Sigmoid colon (tissue), 7 donors: ENCODE data around the gene FBXW11. TPM values are rescaled to one million over a fixed set of nuclear protein-coding genes. Genes with fewer than 3 reads are reported as not detected.
A peak's percentile ranks its signal among the peaks of the same experiment; 100 is the strongest.

Experiments
- DNase-seq: peaks from one replicate; pipeline ENCODE4 v3.0.0-alpha.2; 2019
- H3K27ac ChIP-seq, 4 donors: fragments of 200-600 bp; sonication (generic); one replicate each; pipeline ENCODE4 v1.5.1; 2016 to 2019; ENCODE audit warnings: mild to moderate bottlenecking in 1 of 4
- H3K27me3 ChIP-seq, 3 donors: fragments of 200-600 bp; sonication (generic); one replicate each; pipeline ENCODE4 v1.5.1; 2019; ENCODE audit warnings: mild to moderate bottlenecking in 1 of 3
- H3K36me3 ChIP-seq, 4 donors: fragments of 200-600 bp; sonication (generic); one replicate each; pipeline ENCODE4 v1.5.1; 2016 to 2019
- H3K4me1 ChIP-seq, 4 donors: fragments of 200-600 bp; sonication (generic); one replicate each; pipeline ENCODE4 v1.5.1; 2017 to 2019
- H3K4me3 ChIP-seq, 4 donors: fragments of 200-600 bp; sonication (generic); one replicate each; pipeline ENCODE4 v1.5.1; 2017 to 2019; ENCODE audit warnings: mild to moderate bottlenecking in 2 of 4, moderate library complexity in 1 of 4
- H3K9me3 ChIP-seq, 4 donors: fragments of 200-600 bp in 3 of 4; sonication (generic) in 3 of 4; one replicate each; pipeline versions ENCODE4 v1.5.1 to v1.6.1; 2013 to 2019
- EP300 ChIP-seq, 4 donors: sonication (generic); formaldehyde crosslinking; IDR thresholded peaks; one replicate each; pipeline ENCODE4 v1.6.1; 2017; ENCODE audit warnings: antibody characterized with exemption in 4 of 4
- POLR2A ChIP-seq, 2 donors: fragments of 450-650 bp; IDR thresholded peaks; one replicate each; pipeline ENCODE4 v1.6.1; 2016; ENCODE audit warnings: antibody characterized with exemption in 2 of 2, mild to moderate bottlenecking in 2 of 2, moderate library complexity in 2 of 2
- POLR2AphosphoS5 ChIP-seq, 4 donors: sonication (generic); formaldehyde crosslinking; IDR thresholded peaks; one replicate each; pipeline ENCODE4 v1.6.1; 2017; ENCODE audit warnings: antibody characterized with exemption in 4 of 4
- WGBS, 2 donors: extraction: QIAGEN DNeasy Blood & Tissue Kit; methylation state at CpG; one replicate each; pipeline ENCODE4 v1.1.7; 2013; 5-methylcytosine and 5-hydroxymethylcytosine counted together
- intact Hi-C: fragments of 100-400 bp; cut with DNase I; formaldehyde crosslinking; loops from one replicate; pipeline ENCODE4 v1.15.1; 2023
- polyA plus RNA-seq, 3 donors: library from polyadenylated mRNA; stranded (reverse); fragments of 200-250 nt; gene quantifications; one replicate each; pipeline ENCODE4 v1.2.3, GENCODE V29; 2013
- total RNA-seq, 4 donors: library from RNA; depleted of rRNA; stranded (reverse); fragments of >200 nt; gene quantifications; one replicate each; pipeline ENCODE4 v1.1.0, GENCODE V29; 2016
- TF ChIP-seq, protein P1 (sequence below), 4 experiments: fragments of 450-650 bp in 3 of 4; fragments of 200-600 bp in 1 of 4; IDR thresholded peaks; one replicate each; pipeline ENCODE4 v1.5.1; 2016 to 2019; ENCODE audit warnings: antibody characterized with exemption in 4 of 4, mild to moderate bottlenecking in 3 of 4, moderate library complexity in 2 of 4
- donor health status: healthy with polysubstance abuse.
- donor health status: Bipolar disorder and iron deficiency.
- donor health status: healthy.

The FBXW11 gene
- total and polyA plus RNA-seq, 7 donors: 14.4 to 67.1 (median 42.9) TPM

DNA sequence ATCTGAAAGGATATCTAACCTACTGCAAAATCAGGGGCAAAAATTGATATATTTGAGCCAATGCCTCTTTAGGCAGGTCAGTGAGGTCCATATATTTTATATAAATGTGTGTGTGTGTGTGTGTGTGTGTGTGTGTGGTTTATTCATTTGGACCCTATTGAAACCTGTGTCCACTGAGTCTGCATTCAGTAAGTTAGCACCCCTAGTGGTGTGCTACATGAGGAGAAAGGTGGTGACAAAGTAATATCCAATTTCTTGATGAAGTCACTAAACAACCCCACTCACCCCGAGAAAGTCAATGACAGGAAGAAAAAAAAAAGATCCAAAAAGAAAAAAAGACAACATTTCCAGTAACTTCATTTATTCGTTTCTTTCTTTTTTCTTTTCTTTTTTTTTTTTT is 4.1 kb downstream of the FBXW11 start:
- TF ChIP-seq, protein P1, sequence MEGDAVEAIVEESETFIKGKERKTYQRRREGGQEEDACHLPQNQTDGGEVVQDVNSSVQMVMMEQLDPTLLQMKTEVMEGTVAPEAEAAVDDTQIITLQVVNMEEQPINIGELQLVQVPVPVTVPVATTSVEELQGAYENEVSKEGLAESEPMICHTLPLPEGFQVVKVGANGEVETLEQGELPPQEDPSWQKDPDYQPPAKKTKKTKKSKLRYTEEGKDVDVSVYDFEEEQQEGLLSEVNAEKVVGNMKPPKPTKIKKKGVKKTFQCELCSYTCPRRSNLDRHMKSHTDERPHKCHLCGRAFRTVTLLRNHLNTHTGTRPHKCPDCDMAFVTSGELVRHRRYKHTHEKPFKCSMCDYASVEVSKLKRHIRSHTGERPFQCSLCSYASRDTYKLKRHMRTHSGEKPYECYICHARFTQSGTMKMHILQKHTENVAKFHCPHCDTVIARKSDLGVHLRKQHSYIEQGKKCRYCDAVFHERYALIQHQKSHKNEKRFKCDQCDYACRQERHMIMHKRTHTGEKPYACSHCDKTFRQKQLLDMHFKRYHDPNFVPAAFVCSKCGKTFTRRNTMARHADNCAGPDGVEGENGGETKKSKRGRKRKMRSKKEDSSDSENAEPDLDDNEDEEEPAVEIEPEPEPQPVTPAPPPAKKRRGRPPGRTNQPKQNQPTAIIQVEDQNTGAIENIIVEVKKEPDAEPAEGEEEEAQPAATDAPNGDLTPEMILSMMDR (IDR thresholded peaks at IDR 0.05): peak in 3 of 4 experiments; percentile 11 to 16 (median 12)
- TF ChIP-seq EP300 (IDR thresholded peaks at IDR 0.05): no peak
- no peak for TF ChIP-seq POLR2A (IDR thresholded peaks at IDR 0.05)
- TF ChIP-seq POLR2AphosphoS5 (IDR thresholded peaks at IDR 0.05): no peak
- Histone ChIP-seq H3K27ac (no peak overlapping the region), H3K36me3 (no peaks in the 10 kb centered on the region), H3K4me1 (peaks cover 0 to 66% (median 53%) of the 10 kb centered on the region in 4 donors), H3K4me3 (no peak overlapping the region), H3K9me3 (no peaks in the 10 kb centered on the region), H3K27me3 (no peaks in the 10 kb centered on the region)
- 42 to 47% methylated on average over 2 of the region's 2 CpGs for WGBS, 2 donors
- no peak for DNase-seq
- intact Hi-C loops: loop anchor here (5.0 to 10.0 kb wide), 2 partner anchors 90 to 588 kb away; partner anchors contain the start of gene FGF18

DNA sequence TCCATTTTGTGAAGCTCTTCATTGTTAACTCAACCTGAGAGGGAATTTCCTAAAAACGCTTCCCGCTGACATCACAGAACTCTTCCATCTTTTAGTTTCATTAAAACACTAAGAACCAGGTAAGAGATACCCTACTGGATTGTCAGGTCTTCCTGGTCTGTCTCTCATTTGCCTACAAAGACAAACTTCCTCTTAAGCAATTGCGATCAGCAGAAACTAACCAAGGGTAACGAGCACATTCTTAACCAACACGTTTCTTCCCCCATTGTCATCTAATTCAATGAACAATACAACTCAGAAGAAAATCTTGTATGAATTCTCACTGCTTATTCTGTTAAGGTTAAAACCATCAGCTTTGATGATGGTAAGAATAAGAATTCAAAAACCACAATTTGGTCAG is 6.6 kb downstream of the FBXW11 start:
- intact Hi-C loops: loop anchor here (5.0 to 10.0 kb wide), 2 partner anchors 88 to 585 kb away; partner anchors contain the start of gene FGF18

DNA sequence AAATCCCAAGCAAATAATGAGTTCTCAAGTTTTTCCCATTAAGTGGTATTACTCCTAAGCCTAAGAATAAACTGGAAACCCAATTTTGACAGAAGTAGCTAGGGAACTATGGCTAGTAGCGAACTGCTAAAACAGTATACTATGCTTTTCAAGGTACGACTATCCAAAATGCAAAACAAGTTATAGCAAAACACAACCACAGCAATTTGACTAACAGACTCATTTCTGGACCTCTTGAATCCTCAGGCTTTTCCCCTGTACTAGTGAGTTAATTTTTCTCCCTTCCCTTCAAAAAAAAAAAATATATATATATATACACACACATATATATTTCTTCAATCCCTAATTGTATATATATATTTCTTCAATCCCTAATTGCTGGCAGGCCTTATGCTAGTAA is 7.3 kb downstream of the FBXW11 start:
- intact Hi-C loops: no loop called here
- Histone ChIP-seq H3K4me1 (peaks cover 0 to 67% (median 47%) of the 10 kb centered on the region in 4 donors), H3K4me3 (no peak overlapping the region), H3K27me3 (no peaks in the 10 kb centered on the region), H3K27ac (no peak overlapping the region), H3K36me3 (no peaks in the 10 kb centered on the region), H3K9me3 (no peaks in the 10 kb centered on the region)
- 91 to 96% methylated on average over 2 of the region's 2 CpGs for WGBS, 2 donors
- no peak for TF ChIP-seq POLR2A (IDR thresholded peaks at IDR 0.05)
- no peak for TF ChIP-seq EP300 (IDR thresholded peaks at IDR 0.05)
- TF ChIP-seq, protein P1 (IDR thresholded peaks at IDR 0.05): no peak
- TF ChIP-seq POLR2AphosphoS5 (IDR thresholded peaks at IDR 0.05): no peak
- DNase-seq: no peak

More for the DNA sequence above, 6.6 kb downstream of the FBXW11 start:
- no peak for DNase-seq
- Histone ChIP-seq H3K36me3 (no peaks in the 10 kb centered on the region), H3K4me3 (no peak overlapping the region), H3K4me1 (peaks cover 0 to 74% (median 55%) of the 10 kb centered on the region in 4 donors), H3K27ac (no peak overlapping the region), H3K9me3 (no peaks in the 10 kb centered on the region), H3K27me3 (no peaks in the 10 kb centered on the region)
- WGBS, 2 donors: 77 to 86% methylated on average over 5 of the region's 5 CpGs
- TF ChIP-seq POLR2A (IDR thresholded peaks at IDR 0.05): no peak
- TF ChIP-seq, protein P1 (IDR thresholded peaks at IDR 0.05): no peak
- TF ChIP-seq POLR2AphosphoS5 (IDR thresholded peaks at IDR 0.05): no peak
- no peak for TF ChIP-seq EP300 (IDR thresholded peaks at IDR 0.05)

DNA sequence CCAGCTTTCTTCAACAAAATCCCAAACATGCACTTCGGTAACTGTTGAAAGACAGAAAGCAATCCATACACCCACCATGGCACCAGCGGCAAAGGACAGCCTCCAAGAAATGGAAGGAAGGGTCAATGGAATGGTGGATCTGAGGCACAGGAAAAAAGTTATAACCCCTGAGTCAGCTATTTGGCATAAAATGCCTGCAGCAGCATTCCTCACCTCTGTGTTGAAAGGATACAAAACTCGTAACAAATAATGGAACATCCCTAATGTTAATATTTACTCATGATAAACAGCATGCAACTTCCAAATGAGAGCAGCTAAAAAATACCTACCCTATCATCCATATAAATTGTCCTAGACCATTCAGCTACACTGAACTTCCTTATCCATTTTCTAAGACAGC is 9.4 kb downstream of the FBXW11 start:
- peaks cover 0 to 51% (median 29%) of the 10 kb centered on the region in 4 donors for H3K4me1 ChIP-seq
- TF ChIP-seq POLR2A (IDR thresholded peaks at IDR 0.05) (no peak), POLR2AphosphoS5 (IDR thresholded peaks at IDR 0.05) (no peak), EP300 (IDR thresholded peaks at IDR 0.05) (no peak)
- TF ChIP-seq, protein P1 (IDR thresholded peaks at IDR 0.05): no peak
- intact Hi-C loops: no loop called here

DNA sequence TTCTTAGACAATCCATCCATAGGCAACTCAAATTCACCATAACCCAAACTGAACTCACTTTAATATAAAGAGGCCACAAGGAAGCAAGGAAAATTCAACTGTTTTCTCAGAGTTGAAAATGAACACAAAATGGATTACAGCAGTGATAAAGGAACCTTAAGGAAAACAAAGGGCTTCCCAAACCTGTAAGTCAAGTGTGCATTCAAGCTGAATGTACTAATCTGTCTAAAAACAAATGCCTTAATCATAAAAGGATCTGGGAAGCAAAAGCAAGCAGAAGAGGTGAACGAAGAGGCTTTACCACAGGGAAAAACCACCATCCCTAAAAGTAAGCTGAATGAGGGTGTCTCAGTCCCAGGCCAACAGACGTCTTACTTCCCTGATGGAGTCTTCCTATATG is 13.6 kb downstream of the FBXW11 start:
- intact Hi-C loops: no loop called here
- H3K27ac ChIP-seq: no peak overlapping the region
- WGBS, 2 donors: 90 to 91% methylated on average over 2 of the region's 2 CpGs
- H3K9me3 ChIP-seq: no peaks in the 10 kb centered on the region
- no peaks in the 10 kb centered on the region for H3K36me3 ChIP-seq
- no peak for DNase-seq
- H3K27me3 ChIP-seq: no peaks in the 10 kb centered on the region
- TF ChIP-seq POLR2AphosphoS5 (IDR thresholded peaks at IDR 0.05) (no peak), POLR2A (IDR thresholded peaks at IDR 0.05) (no peak), EP300 (IDR thresholded peaks at IDR 0.05) (no peak)
- TF ChIP-seq, protein P1 (IDR thresholded peaks at IDR 0.05): no peak
- H3K4me3 ChIP-seq: no peak overlapping the region
- H3K4me1 ChIP-seq: peaks cover 0 to 25% (median 11%) of the 10 kb centered on the region in 4 donors

More for the DNA sequence above, 9.4 kb downstream of the FBXW11 start:
- Histone ChIP-seq H3K4me3 (no peak overlapping the region), H3K36me3 (no peaks in the 10 kb centered on the region), H3K27ac (no peak overlapping the region), H3K27me3 (no peaks in the 10 kb centered on the region), H3K9me3 (no peaks in the 10 kb centered on the region)
- WGBS, 2 donors: 83 to 87% methylated on average over 3 of the region's 3 CpGs
- DNase-seq: no peak
